IMR-90 (cell line): Measurements from ENCODE around the gene GLUD1. TPM values are rescaled to one million over a fixed set of nuclear protein-coding genes. Genes with fewer than 3 reads are reported as not detected.
"Not testable (repeated sequence)": the region's sequence is repeated elsewhere in the genome, so short reads cannot be mapped to it uniquely, and the experiment has no call there.

ENCODE experiments used
- ATAC-seq: fragments of 200-7000 bp; cut with Tn5 transposase; 2 replicates; pipeline ENCODE4 v1.9.1; 2020; ENCODE audit warnings: low read depth, mild to moderate bottlenecking, moderate library complexity
- BruUV-seq: library from RNA; stranded (reverse); fragments of 400-500 nt; replicated peaks from 2 replicates; lab custom pipeline; 2021; lab: Mats Ljungman, UMichigan
- CTCF ChIA-PET: fragments of 300-600 bp; formaldehyde crosslinking; extraction: SDS; loops from one replicate; lab custom pipeline; 2021; ENCODE audit warnings: antibody characterized with exemption; lab: Yijun Ruan, JAX
- POLR2A ChIA-PET: fragments of 300-600 bp; sonication (Branson Sonifier 250); formaldehyde crosslinking; loops from one replicate; lab custom pipeline; 2022; ENCODE audit warnings: antibody characterized with exemption; ENCODE audit not compliant: unreplicated experiment; lab: Charles Lee
- DNase-seq: peaks from one replicate; pipeline ENCODE4 v3.0.0; 2013
- H2AFZ ChIP-seq: replicated peaks from 2 replicates; pipeline ENCODE3; 2013; ENCODE audit warnings: low read length, mild to moderate bottlenecking; ENCODE audit not compliant: poor library complexity
- H2AK5ac ChIP-seq: 2 replicates; pipeline ENCODE4 v1.6.1; 2013; ENCODE audit warnings: low read depth, low read length, inconsistent platforms
- H2AK9ac ChIP-seq: replicated peaks from 2 replicates; pipeline ENCODE3; 2013; ENCODE audit warnings: mild to moderate bottlenecking, low read depth, low read length, moderate library complexity; ENCODE audit not compliant: poor library complexity
- H2BK120ac ChIP-seq: 2 replicates; pipeline ENCODE4 v1.6.1; 2013; ENCODE audit warnings: low read depth, low read length, inconsistent platforms
- H2BK15ac ChIP-seq: 3 replicates; pipeline ENCODE4 v1.6.1; 2013; ENCODE audit warnings: low read depth, low read length, inconsistent platforms
- H2BK20ac ChIP-seq: 2 replicates; pipeline ENCODE4 v1.6.1; 2013; ENCODE audit warnings: low read depth, mild to moderate bottlenecking, inconsistent platforms, low read length, moderate library complexity
- H2BK5ac ChIP-seq: 2 replicates; pipeline ENCODE4 v1.6.1; 2013; ENCODE audit warnings: mild to moderate bottlenecking, low read depth, low read length, inconsistent platforms; ENCODE audit not compliant: poor library complexity, severe bottlenecking
- H3K14ac ChIP-seq: replicated peaks from 2 replicates; pipeline ENCODE4 v1.6.1; 2013; ENCODE audit warnings: low read depth, low read length, inconsistent platforms
- H3K18ac ChIP-seq: 2 replicates; pipeline ENCODE4 v1.6.1; 2013; ENCODE audit warnings: low read depth, low read length, control low read depth
- H3K23ac ChIP-seq: 2 replicates; pipeline ENCODE4 v1.6.1; 2013; ENCODE audit warnings: low read depth, low read length, inconsistent platforms
- H3K27ac ChIP-seq: 2 replicates; pipeline ENCODE4 v1.5.1; 2013; ENCODE audit warnings: mild to moderate bottlenecking, control low read depth, low read length; ENCODE audit not compliant: insufficient read depth
- H3K27me3 ChIP-seq: 2 replicates; pipeline ENCODE4 v1.6.1; 2013; ENCODE audit warnings: low read length; ENCODE audit not compliant: control insufficient read depth, insufficient read depth
- H3K36me3 ChIP-seq: 2 replicates; pipeline ENCODE4 v1.6.1; 2013; ENCODE audit warnings: low read length, mixed read lengths; ENCODE audit not compliant: control insufficient read depth, insufficient read depth
- H3K4ac ChIP-seq: 2 replicates; pipeline ENCODE4 v1.6.1; 2013; ENCODE audit warnings: low read depth, low read length, inconsistent platforms
- H3K4me1 ChIP-seq: 2 replicates; pipeline ENCODE4 v1.6.1; 2013; ENCODE audit warnings: low read length, mixed read lengths; ENCODE audit not compliant: control insufficient read depth, insufficient read depth
- H3K4me2 ChIP-seq: 2 replicates; pipeline ENCODE4 v1.6.1; 2013; ENCODE audit warnings: low read depth, mild to moderate bottlenecking, control low read depth, low read length, moderate library complexity
- H3K4me3 ChIP-seq: 2 replicates; pipeline ENCODE4 v1.5.1; 2013; ENCODE audit warnings: low read depth, mild to moderate bottlenecking, control low read depth, low read length, moderate library complexity; ENCODE audit not compliant: insufficient read depth
- H3K56ac ChIP-seq: 2 replicates; pipeline ENCODE4 v1.6.1; 2013; ENCODE audit warnings: low read length, inconsistent platforms; ENCODE audit not compliant: insufficient read depth; ENCODE audit errors: extremely low read depth
- H3K79me1 ChIP-seq, 2 experiments: 2 replicates each; pipeline ENCODE4 v1.6.1; 2013; ENCODE audit warnings: low read length in 2 of 2, inconsistent platforms in 1 of 2, low read depth in 1 of 2
- H3K9ac ChIP-seq: 2 replicates; pipeline ENCODE4 v1.6.1; 2013; ENCODE audit warnings: low read depth, low read length, control low read depth
- H3K9me1 ChIP-seq: 2 replicates; pipeline ENCODE4 v1.6.1; 2013; ENCODE audit warnings: low read length, inconsistent platforms; ENCODE audit not compliant: insufficient read depth
- H3K9me3 ChIP-seq: 2 replicates; pipeline ENCODE4 v1.6.1; 2013; ENCODE audit warnings: low read length; ENCODE audit not compliant: control insufficient read depth, insufficient read depth
- H4K20me1 ChIP-seq: 2 replicates; pipeline ENCODE4 v1.6.1; 2013; ENCODE audit warnings: low read length, inconsistent platforms; ENCODE audit not compliant: insufficient read depth
- H4K5ac ChIP-seq: 2 replicates; pipeline ENCODE4 v1.6.1; 2013; ENCODE audit warnings: mild to moderate bottlenecking, low read depth, low read length, control low read depth
- H4K8ac ChIP-seq, 2 experiments: 2 replicates each; pipeline ENCODE4 v1.6.1; 2013; ENCODE audit warnings: low read depth in 2 of 2, low read length in 2 of 2, control low read depth in 1 of 2, inconsistent platforms in 1 of 2
- H4K91ac ChIP-seq: 2 replicates; pipeline ENCODE4 v1.6.1; 2013; ENCODE audit warnings: low read depth, low read length, inconsistent platforms; ENCODE audit not compliant: insufficient read depth
- FOS ChIP-seq: fragments of 150-350 bp; IDR thresholded peaks from 2 replicates; pipeline ENCODE4 v1.6.1; 2016; ENCODE audit warnings: low read depth, low read length
- dilution Hi-C: fragments of 300-500 bp; cut with HindIII; formaldehyde crosslinking; loops from one replicate; pipeline ENCODE4 v1.14.3; 2018; ENCODE audit warnings: low sequenced_read_pairs; ENCODE audit not compliant: unreplicated experiment
- in situ Hi-C: fragments of 300-500 bp; cut with MboI; formaldehyde crosslinking; loops from 3 replicates; pipeline ENCODE4 v1.14.3; 2019; ENCODE audit warnings: low sequenced_read_pairs, inconsistent platforms, mixed read lengths
- intact Hi-C: fragments of 100-400 bp; cut with micrococcal nuclease; formaldehyde crosslinking; loops from 2 replicates; pipeline ENCODE4 v1.10.0; 2022
- polyA plus RNA-seq, 3 experiments: library from polyadenylated mRNA; depleted of rRNA; stranded (reverse); fragments of >200 nt; gene quantifications; 2 replicates each; pipeline ENCODE4 v1.2.3, GENCODE V29; 2012; ENCODE audit warnings: low replicate concordance in 1 of 3
- total RNA-seq: library from RNA; depleted of rRNA; stranded (reverse); fragments of >200 nt; gene quantifications from 2 replicates; pipeline ENCODE4 v1.2.3, GENCODE V29; 2012

Gene GLUD1
- total and polyA plus RNA-seq, 2 of the 4 experiments (the other 2 are of a cell fraction) = 64.8 to 210 TPM

- H3K9me3 ChIP-seq, H2AFZ ChIP-seq, H4K91ac ChIP-seq, H3K27ac ChIP-seq, BruUV-seq, H2AK9ac ChIP-seq, dilution Hi-C loops, H3K23ac ChIP-seq, in situ Hi-C loops, H2BK15ac ChIP-seq, H3K36me3 ChIP-seq, H3K4ac ChIP-seq, H2BK120ac ChIP-seq, H3K4me3 ChIP-seq, H2BK20ac ChIP-seq, H3K18ac ChIP-seq, H4K5ac ChIP-seq, H3K9ac ChIP-seq, H4K8ac ChIP-seq, H3K4me1 ChIP-seq, H3K27me3 ChIP-seq, H3K14ac ChIP-seq, H2AK5ac ChIP-seq, POLR2A ChIA-PET, H3K56ac ChIP-seq: not testable (repeated sequence)
- peak; percentile 76 for ATAC-seq
- Histone ChIP-seq H3K79me1 (peaks cover 35 to 44% of the 10 kb centered on the region in 2 experiments), H3K9me1 (peaks cover 14% of the 10 kb centered on the region), H3K4me2 (peak overlapping the region; percentile 26; the same call in 1 of the 2 replicates), H4K20me1 (peaks cover 21% of the 10 kb centered on the region), H2BK5ac (peak overlapping the region; percentile 90)
- CTCF ChIA-PET = interaction anchor here (0.7 kb wide), 1 partner anchor 124 kb away, joined by 6 read pairs; no protein-coding TSS in a partner anchor
- peak; percentile 87 for DNase-seq
- peak; percentile 42; the same call in 1 of the 2 replicates for TF ChIP-seq FOS
- intact Hi-C loops = loop anchor here (1.0 kb wide), 1 partner anchor 10 kb away; the partner anchor contains the start of gene GLUD1
These were observed 10.3 kb downstream of the GLUD1 start for GRCh38 chr10:87084291-87084782.
